Spleen (tissue), 11 donors: Measurements from ENCODE around the gene MORC1. TPM values are rescaled to one million over a fixed set of nuclear protein-coding genes. Genes with fewer than 3 reads are reported as not detected.

Experiments used
- DNase-seq: peaks from one replicate; pipeline ENCODE4 v3.0.0-alpha.2; 2020
- H3K27ac ChIP-seq, 8 donors: fragments of 200-600 bp; sonication (generic) in 7 of 8; 1 replicate in 4 of 8; 2 replicates in 4 of 8; pipeline versions ENCODE4 v1.5.0 to v1.8.0; 2016 to 2021; ENCODE audit warnings: inconsistent platforms in 4 of 8, mild to moderate bottlenecking in 4 of 8, moderate library complexity in 1 of 8
- H3K27me3 ChIP-seq, 7 donors: fragments of 200-600 bp; sonication (generic) in 6 of 7; replicated peaks in 1 of 7; 1 replicate in 4 of 7; 2 replicates in 3 of 7; pipeline versions ENCODE4 v1.5.0 to v1.8.0; 2016 to 2021; ENCODE audit warnings: inconsistent platforms in 3 of 7, mild to moderate bottlenecking in 1 of 7
- H3K36me3 ChIP-seq, 6 donors: fragments of 200-600 bp; sonication (generic) in 5 of 6; 1 replicate in 4 of 6; 2 replicates in 2 of 6; pipeline versions ENCODE4 v1.5.0 to v1.8.0; 2016 to 2021; ENCODE audit warnings: inconsistent platforms in 2 of 6
- H3K4me1 ChIP-seq, 6 donors: fragments of 200-600 bp; sonication (generic) in 5 of 6; 1 replicate in 3 of 6; 2 replicates in 3 of 6; pipeline versions ENCODE4 v1.5.0 to v1.8.0; 2016 to 2021; ENCODE audit warnings: inconsistent platforms in 3 of 6
- H3K4me3 ChIP-seq, 8 donors: fragments of 200-600 bp; sonication (generic) in 7 of 8; 1 replicate in 4 of 8; 2 replicates in 4 of 8; pipeline versions ENCODE4 v1.5.0 to v1.8.0; 2016 to 2021; ENCODE audit warnings: inconsistent platforms in 4 of 8, mild to moderate bottlenecking in 4 of 8, moderate library complexity in 2 of 8
- H3K9me3 ChIP-seq, 8 donors: fragments of 200-600 bp; sonication (generic) in 7 of 8; 1 replicate in 4 of 8; 2 replicates in 4 of 8; pipeline versions ENCODE4 v1.5.0 to v1.8.0; 2016 to 2021; ENCODE audit warnings: inconsistent platforms in 4 of 8
- POLR2A ChIP-seq, 3 donors: fragments of 450-650 bp; IDR thresholded peaks; one replicate each; pipeline ENCODE4 v1.5.1; 2017; ENCODE audit warnings: antibody characterized with exemption in 3 of 3, mild to moderate bottlenecking in 1 of 3
- POLR2AphosphoS5 ChIP-seq, 3 donors: sonication (generic); formaldehyde crosslinking; IDR thresholded peaks; one replicate each; pipeline ENCODE4 v1.5.1; 2017; ENCODE audit warnings: antibody characterized with exemption in 3 of 3
- WGBS, 5 donors: extraction: QIAGEN DNeasy Blood & Tissue Kit in 3 of 5; methylation state at CpG; one replicate each; pipeline versions ENCODE4 v1.1.5 to v1.1.7; 2013 to 2018; 5-methylcytosine and 5-hydroxymethylcytosine counted together
- intact Hi-C: fragments of 100-400 bp; cut with DNase I; formaldehyde crosslinking; loops from one replicate; pipeline ENCODE4 v1.15.0; 2023; ENCODE audit warnings: low total_unique reads
- polyA plus RNA-seq, 3 donors: library from polyadenylated mRNA; stranded (reverse); fragments of 200-250 nt; gene quantifications; one replicate each; pipeline ENCODE4 v1.2.1, GENCODE V29; 2013
- total RNA-seq, 7 donors: library from RNA; depleted of rRNA in 3 of 7; stranded (reverse); fragments of >200 nt in 3 of 7; fragmentation: NEBNext Ultra II Directional in 4 of 7; extraction: Animal tissue kit (Norgen Biotek cat#: 25700) in 4 of 7; gene quantifications; one replicate each; pipeline versions ENCODE4 v1.1.0 to v1.2.1, GENCODE V29; 2016 to 2021
- TF ChIP-seq, protein P1 (sequence below), 11 experiments: fragments of 200-600 bp in 7 of 11; fragments of 450-650 bp in 4 of 11; sonication (generic) in 4 of 11; IDR thresholded peaks in 8 of 11; conservative IDR thresholded peaks in 3 of 11; 1 replicate in 7 of 11; 2 replicates in 4 of 11; pipeline versions ENCODE4 v1.4.0 to v1.8.0; 2016 to 2021; ENCODE audit warnings: antibody characterized with exemption in 11 of 11, inconsistent platforms in 4 of 11, mild to moderate bottlenecking in 1 of 11
- donor health status: healthy with polysubstance abuse.
- donor health status: DM: no; HTN: no; CAD: no; lungs with moderate emphysema.
- donor health status: DM: no; HTN: no; CAD: no.
- donor health status: Bipolar disorder and iron deficiency.
- donor health status: healthy.
- donor health status: DM: no; HTN: no; CAD: no.
- donor health status: DM: yes; HTN: yes; CAD: no.

The MORC1 gene
- total and polyA plus RNA-seq, 10 donors = 0.03 to 0.24 (median 0.13) TPM; not detected in 6

DNA sequence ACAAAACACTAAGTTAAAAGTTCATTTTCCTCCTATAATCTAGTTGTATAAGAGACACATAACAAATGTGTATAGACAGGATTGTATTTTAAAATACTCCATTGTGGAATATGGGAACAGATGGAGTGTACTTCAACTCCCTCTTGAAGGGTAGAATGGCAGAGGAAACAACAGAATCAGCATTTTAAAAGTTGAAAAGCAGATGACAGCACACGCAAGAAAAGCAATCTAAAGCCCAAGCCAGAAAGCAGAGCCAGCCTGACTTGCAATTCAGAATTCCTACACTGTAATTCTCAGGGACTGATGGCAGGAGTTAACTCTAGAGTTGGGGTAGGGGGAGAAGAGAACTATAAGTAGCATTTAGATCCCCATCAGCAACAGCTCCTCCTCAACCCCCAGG is 22.8 kb downstream of the MORC1 start:
- Histone ChIP-seq H3K27me3 (no peaks in the 10 kb centered on the region), H3K36me3 (no peaks in the 10 kb centered on the region), H3K9me3 (no peaks in the 10 kb centered on the region), H3K27ac (no peak overlapping the region), H3K4me3 (no peak overlapping the region), H3K4me1 (no peaks in the 10 kb centered on the region)
- no peak for DNase-seq
- 73 to 97% (median 85%) methylated on average over 1 of the region's 1 CpG for WGBS, 5 donors
- intact Hi-C loops = no loop called here
- TF ChIP-seq POLR2A (IDR thresholded peaks at IDR 0.05) (no peak), POLR2AphosphoS5 (IDR thresholded peaks at IDR 0.05) (no peak)
- TF ChIP-seq, protein P1, sequence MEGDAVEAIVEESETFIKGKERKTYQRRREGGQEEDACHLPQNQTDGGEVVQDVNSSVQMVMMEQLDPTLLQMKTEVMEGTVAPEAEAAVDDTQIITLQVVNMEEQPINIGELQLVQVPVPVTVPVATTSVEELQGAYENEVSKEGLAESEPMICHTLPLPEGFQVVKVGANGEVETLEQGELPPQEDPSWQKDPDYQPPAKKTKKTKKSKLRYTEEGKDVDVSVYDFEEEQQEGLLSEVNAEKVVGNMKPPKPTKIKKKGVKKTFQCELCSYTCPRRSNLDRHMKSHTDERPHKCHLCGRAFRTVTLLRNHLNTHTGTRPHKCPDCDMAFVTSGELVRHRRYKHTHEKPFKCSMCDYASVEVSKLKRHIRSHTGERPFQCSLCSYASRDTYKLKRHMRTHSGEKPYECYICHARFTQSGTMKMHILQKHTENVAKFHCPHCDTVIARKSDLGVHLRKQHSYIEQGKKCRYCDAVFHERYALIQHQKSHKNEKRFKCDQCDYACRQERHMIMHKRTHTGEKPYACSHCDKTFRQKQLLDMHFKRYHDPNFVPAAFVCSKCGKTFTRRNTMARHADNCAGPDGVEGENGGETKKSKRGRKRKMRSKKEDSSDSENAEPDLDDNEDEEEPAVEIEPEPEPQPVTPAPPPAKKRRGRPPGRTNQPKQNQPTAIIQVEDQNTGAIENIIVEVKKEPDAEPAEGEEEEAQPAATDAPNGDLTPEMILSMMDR (IDR thresholded peaks at IDR 0.05 in 8 of 11, conservative IDR thresholded peaks at IDR 0.05 in 3 of 11) = no peak

DNA sequence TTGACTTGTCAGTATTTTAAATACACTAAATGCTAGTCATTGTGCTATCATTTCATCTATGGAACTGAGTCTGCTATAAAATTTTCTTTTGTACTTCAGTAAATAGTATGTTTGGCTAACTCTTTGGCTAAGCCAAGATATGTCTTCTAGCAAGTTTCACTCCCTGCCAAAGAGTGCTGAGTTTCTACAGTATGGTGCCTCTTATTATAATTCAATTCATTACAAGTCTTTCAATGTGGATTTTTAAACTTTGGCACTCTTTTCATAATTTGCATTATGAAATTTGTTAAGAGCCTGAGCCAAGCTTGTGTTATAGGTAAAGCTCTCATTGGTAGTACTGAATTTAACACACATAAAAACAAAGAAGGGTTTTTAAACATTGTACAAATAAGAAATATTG is 24.4 kb downstream of the MORC1 start:
- Histone ChIP-seq H3K27me3 (no peaks in the 10 kb centered on the region), H3K36me3 (no peaks in the 10 kb centered on the region), H3K4me3 (no peak overlapping the region), H3K9me3 (no peaks in the 10 kb centered on the region), H3K27ac (no peak overlapping the region), H3K4me1 (no peaks in the 10 kb centered on the region)
- intact Hi-C loops = no loop called here
- TF ChIP-seq POLR2AphosphoS5 (IDR thresholded peaks at IDR 0.05) = no peak
- no peak for TF ChIP-seq POLR2A (IDR thresholded peaks at IDR 0.05)
- TF ChIP-seq, protein P1 (IDR thresholded peaks at IDR 0.05 in 8 of 11, conservative IDR thresholded peaks at IDR 0.05 in 3 of 11) = no peak
- no peak for DNase-seq

DNA sequence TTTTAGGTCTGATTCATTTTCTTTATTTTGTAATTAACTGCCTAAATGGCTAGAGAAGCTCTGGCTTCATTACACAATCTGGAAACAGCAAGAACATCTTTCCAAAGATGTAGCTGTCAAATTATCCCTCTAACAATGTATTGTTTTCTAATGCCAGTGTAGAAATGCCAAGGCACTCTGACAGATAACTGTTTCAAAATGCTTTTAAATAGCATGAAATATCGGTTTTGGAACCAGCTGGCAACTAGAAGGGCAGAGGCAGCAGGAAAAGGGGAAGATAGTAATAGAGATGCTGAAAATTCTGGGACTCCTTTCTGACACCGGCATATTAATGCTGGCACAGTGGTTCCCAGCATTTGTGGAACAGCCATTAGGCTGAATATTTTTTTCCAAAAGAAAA is 26.1 kb downstream of the MORC1 start:
- Histone ChIP-seq H3K27ac (no peak overlapping the region), H3K27me3 (no peaks in the 10 kb centered on the region), H3K4me1 (no peaks in the 10 kb centered on the region), H3K9me3 (no peaks in the 10 kb centered on the region), H3K4me3 (no peak overlapping the region), H3K36me3 (no peaks in the 10 kb centered on the region)
- 27 to 41% (median 29%) methylated on average over 2 of the region's 2 CpGs for WGBS, 5 donors
- no peak for TF ChIP-seq POLR2AphosphoS5 (IDR thresholded peaks at IDR 0.05)
- TF ChIP-seq, protein P1 (IDR thresholded peaks at IDR 0.05 in 8 of 11, conservative IDR thresholded peaks at IDR 0.05 in 3 of 11) = no peak
- TF ChIP-seq POLR2A (IDR thresholded peaks at IDR 0.05) = no peak
- intact Hi-C loops = no loop called here
- DNase-seq = no peak

DNA sequence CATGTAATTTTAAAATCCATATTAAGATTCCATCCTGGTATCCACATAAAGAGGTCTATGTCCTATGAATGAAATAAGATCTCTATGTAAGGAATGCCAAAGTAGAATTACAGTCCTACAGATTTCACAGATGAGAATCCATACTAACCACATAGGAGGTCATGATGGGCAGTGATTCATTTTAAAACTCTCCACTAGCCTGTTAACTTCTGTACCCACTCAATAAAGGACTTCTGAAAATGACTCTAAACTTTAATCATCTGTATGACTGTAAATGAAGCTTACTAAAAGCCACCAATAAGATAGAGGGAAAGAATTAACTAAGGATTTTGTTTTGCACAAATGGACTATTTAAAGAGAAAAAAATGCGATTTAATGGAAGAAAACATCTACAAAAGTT is 28.7 kb downstream of the MORC1 start:
- Histone ChIP-seq H3K4me3 (no peak overlapping the region), H3K9me3 (no peaks in the 10 kb centered on the region), H3K4me1 (no peaks in the 10 kb centered on the region), H3K36me3 (no peaks in the 10 kb centered on the region), H3K27ac (no peak overlapping the region), H3K27me3 (no peaks in the 10 kb centered on the region)
- WGBS, 5 donors = 68 to 88% (median 84%) methylated on average over 1 of the region's 1 CpG
- DNase-seq = no peak
- intact Hi-C loops = no loop called here
- TF ChIP-seq POLR2A (IDR thresholded peaks at IDR 0.05) (no peak), POLR2AphosphoS5 (IDR thresholded peaks at IDR 0.05) (no peak)
- TF ChIP-seq, protein P1 (IDR thresholded peaks at IDR 0.05 in 8 of 11, conservative IDR thresholded peaks at IDR 0.05 in 3 of 11) = no peak
